Osteoblast (primary cell): ENCODE results near the gene TCF25. TPM values are rescaled to one million over a fixed set of nuclear protein-coding genes. Genes with fewer than 3 reads are reported as not detected.
"Not testable (repeated sequence)": the region's sequence is repeated elsewhere in the genome, so short reads cannot be mapped to it uniquely, and the experiment has no call there.

Experiments
- DNase-seq: peaks from one replicate; pipeline ENCODE4 v3.0.0; 2011; ENCODE audit warnings: low spot score, mixed read lengths; ENCODE audit not compliant: insufficient read length; ENCODE audit errors: missing footprints
- H2AFZ ChIP-seq: 2 replicates; pipeline ENCODE4 v1.6.0; 2011; ENCODE audit warnings: mild to moderate bottlenecking, low read length
- H3K27ac ChIP-seq: 2 replicates; pipeline ENCODE4 v1.5.1; 2011; ENCODE audit warnings: mild to moderate bottlenecking, low read depth, low read length, moderate library complexity
- H3K27me3 ChIP-seq: 2 replicates; pipeline ENCODE4 v1.6.0; 2012; ENCODE audit warnings: mild to moderate bottlenecking, control low read depth, inconsistent platforms, low read length, moderate library complexity; ENCODE audit not compliant: insufficient read depth
- H3K36me3 ChIP-seq: 2 replicates; pipeline ENCODE4 v1.5.1; 2011; ENCODE audit warnings: mild to moderate bottlenecking, low read length, control low read depth, moderate library complexity; ENCODE audit not compliant: insufficient read depth
- H3K4me1 ChIP-seq: 2 replicates; pipeline ENCODE4 v1.5.1; 2011; ENCODE audit warnings: mild to moderate bottlenecking, low read length, control low read depth, moderate library complexity; ENCODE audit not compliant: insufficient read depth
- H3K4me2 ChIP-seq: 2 replicates; pipeline ENCODE4 v1.6.0; 2011; ENCODE audit warnings: mild to moderate bottlenecking, low read length; ENCODE audit not compliant: insufficient read depth
- H3K4me3 ChIP-seq: fragments of 200-600 bp; sonication (generic); 3 replicates; pipeline ENCODE4 v1.5.1; 2012; ENCODE audit warnings: mild to moderate bottlenecking, low read length, inconsistent platforms; ENCODE audit not compliant: insufficient read depth
- H3K79me2 ChIP-seq: 2 replicates; pipeline ENCODE4 v1.6.0; 2012; ENCODE audit warnings: mild to moderate bottlenecking, low read length, control low read depth, inconsistent platforms; ENCODE audit not compliant: insufficient read depth
- H3K9me3 ChIP-seq: 2 replicates; pipeline ENCODE4 v1.5.1; 2011; ENCODE audit warnings: low read depth, low read length, control low read depth
- H4K20me1 ChIP-seq: 2 replicates; pipeline ENCODE4 v1.6.0; 2012; ENCODE audit warnings: mild to moderate bottlenecking, low read length, control low read depth; ENCODE audit not compliant: insufficient read depth
- total RNA-seq: library from RNA; depleted of rRNA; stranded (reverse); fragments of >200 nt; gene quantifications from 2 replicates; pipeline ENCODE4 v1.2.3, GENCODE V29; 2012
- TF ChIP-seq, protein P1 (sequence below): IDR thresholded peaks from 2 replicates; pipeline ENCODE4 v1.5.1; 2011; ENCODE audit warnings: mild to moderate bottlenecking, low read depth, low read length, moderate library complexity; ENCODE audit errors: extremely low read depth

The TCF25 gene
- total RNA-seq, 1 donor = 230 TPM

GRCh38 chr16:89934611-89935553 lies 61.5 kb downstream of the TCF25 start:
- Histone ChIP-seq H2AFZ (no peak overlapping the region), H3K27ac (no peak overlapping the region), H3K9me3 (no peaks in the 10 kb centered on the region), H4K20me1 (peaks cover 36% of the 10 kb centered on the region), H3K4me2 (no peak overlapping the region), H3K4me3 (no peak overlapping the region), H3K36me3 (peaks cover 44% of the 10 kb centered on the region), H3K79me2 (peaks cover 11% of the 10 kb centered on the region), H3K4me1 (no peaks in the 10 kb centered on the region), H3K27me3 (no peaks in the 10 kb centered on the region)
- peak; percentile 29 for DNase-seq
- TF ChIP-seq, protein P1, sequence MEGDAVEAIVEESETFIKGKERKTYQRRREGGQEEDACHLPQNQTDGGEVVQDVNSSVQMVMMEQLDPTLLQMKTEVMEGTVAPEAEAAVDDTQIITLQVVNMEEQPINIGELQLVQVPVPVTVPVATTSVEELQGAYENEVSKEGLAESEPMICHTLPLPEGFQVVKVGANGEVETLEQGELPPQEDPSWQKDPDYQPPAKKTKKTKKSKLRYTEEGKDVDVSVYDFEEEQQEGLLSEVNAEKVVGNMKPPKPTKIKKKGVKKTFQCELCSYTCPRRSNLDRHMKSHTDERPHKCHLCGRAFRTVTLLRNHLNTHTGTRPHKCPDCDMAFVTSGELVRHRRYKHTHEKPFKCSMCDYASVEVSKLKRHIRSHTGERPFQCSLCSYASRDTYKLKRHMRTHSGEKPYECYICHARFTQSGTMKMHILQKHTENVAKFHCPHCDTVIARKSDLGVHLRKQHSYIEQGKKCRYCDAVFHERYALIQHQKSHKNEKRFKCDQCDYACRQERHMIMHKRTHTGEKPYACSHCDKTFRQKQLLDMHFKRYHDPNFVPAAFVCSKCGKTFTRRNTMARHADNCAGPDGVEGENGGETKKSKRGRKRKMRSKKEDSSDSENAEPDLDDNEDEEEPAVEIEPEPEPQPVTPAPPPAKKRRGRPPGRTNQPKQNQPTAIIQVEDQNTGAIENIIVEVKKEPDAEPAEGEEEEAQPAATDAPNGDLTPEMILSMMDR = no peak

DNA sequence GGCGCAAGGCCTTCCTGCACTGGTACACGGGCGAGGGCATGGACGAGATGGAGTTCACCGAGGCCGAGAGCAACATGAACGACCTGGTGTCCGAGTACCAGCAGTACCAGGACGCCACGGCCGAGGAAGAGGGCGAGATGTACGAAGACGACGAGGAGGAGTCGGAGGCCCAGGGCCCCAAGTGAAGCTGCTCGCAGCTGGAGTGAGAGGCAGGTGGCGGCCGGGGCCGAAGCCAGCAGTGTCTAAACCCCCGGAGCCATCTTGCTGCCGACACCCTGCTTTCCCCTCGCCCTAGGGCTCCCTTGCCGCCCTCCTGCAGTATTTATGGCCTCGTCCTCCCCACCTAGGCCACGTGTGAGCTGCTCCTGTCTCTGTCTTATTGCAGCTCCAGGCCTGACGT lies 62.2 kb downstream of the TCF25 start:
- H3K9me3 ChIP-seq, H3K4me3 ChIP-seq, H3K27ac ChIP-seq, DNase-seq, H3K27me3 ChIP-seq, H3K4me1 ChIP-seq, H2AFZ ChIP-seq, H3K4me2 ChIP-seq: not testable (repeated sequence)
- H3K79me2 ChIP-seq = peaks cover 11% of the 10 kb centered on the region
- peaks cover 44% of the 10 kb centered on the region for H3K36me3 ChIP-seq
- H4K20me1 ChIP-seq = peaks cover 36% of the 10 kb centered on the region

GRCh38 chr16:89936034-89936433 lies 62.6 kb downstream of the TCF25 start:
- peaks cover 44% of the 10 kb centered on the region for H3K36me3 ChIP-seq
- H3K4me2 ChIP-seq = no peak overlapping the region
- TF ChIP-seq, protein P1 = no peak
- peaks cover 34% of the 10 kb centered on the region for H4K20me1 ChIP-seq
- no peaks in the 10 kb centered on the region for H3K9me3 ChIP-seq
- peak; percentile 41 for DNase-seq
- no peak overlapping the region for H3K27ac ChIP-seq
- H3K79me2 ChIP-seq = peaks cover 11% of the 10 kb centered on the region
- no peaks in the 10 kb centered on the region for H3K27me3 ChIP-seq
- H2AFZ ChIP-seq = no peak overlapping the region
- H3K4me3 ChIP-seq = no peak overlapping the region
- no peaks in the 10 kb centered on the region for H3K4me1 ChIP-seq

DNA sequence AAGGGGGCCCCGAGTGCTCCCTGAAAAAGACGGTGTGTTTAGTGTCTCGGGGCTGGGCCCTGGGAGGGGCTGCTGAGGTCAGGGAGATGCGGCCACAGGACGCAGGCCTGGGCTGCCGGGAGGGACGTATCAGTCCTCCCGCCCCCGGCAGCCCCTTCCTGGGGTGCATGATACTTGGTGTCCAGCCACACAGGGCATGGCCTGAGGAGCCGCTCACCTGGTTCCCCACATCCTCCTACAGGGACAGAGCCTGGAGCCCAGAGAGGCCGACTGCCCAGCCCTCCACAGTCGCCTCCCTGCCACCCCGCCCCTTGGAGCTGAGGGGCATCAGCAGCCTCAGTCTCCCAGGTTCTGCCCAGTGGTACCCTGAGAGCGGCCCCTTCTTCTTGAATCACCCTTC lies 63.1 kb downstream of the TCF25 start:
- H3K4me3 ChIP-seq = no peak overlapping the region
- DNase-seq = peak; percentile 54
- H4K20me1 ChIP-seq = peaks cover 30% of the 10 kb centered on the region
- peaks cover 6% of the 10 kb centered on the region for H3K79me2 ChIP-seq
- no peaks in the 10 kb centered on the region for H3K9me3 ChIP-seq
- TF ChIP-seq, protein P1 = no peak
- peaks cover 39% of the 10 kb centered on the region for H3K36me3 ChIP-seq
- no peak overlapping the region for H3K27ac ChIP-seq
- no peaks in the 10 kb centered on the region for H3K27me3 ChIP-seq
- no peaks in the 10 kb centered on the region for H3K4me1 ChIP-seq
- no peak overlapping the region for H3K4me2 ChIP-seq
- no peak overlapping the region for H2AFZ ChIP-seq
